ENCODE results near the gene GP2.

DNA sequence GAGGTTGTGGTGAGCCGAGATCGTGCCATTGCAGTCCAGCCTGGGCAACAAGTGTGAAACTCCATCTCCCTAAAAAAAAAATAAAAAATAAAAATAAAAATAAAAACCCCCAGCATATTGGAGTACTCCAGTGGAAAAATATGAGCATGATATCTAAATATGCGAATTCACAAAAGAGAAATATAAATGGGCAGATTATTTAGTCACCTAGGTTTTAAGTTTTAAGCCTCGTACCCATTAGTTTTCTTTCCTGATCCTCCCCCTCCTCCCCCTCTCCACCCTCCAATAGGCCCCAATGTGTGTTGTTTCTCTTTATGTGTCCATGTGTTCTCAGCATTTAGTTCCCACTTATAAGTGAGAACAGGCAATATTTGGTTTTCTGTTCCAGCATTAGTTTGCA, 62.3 kb downstream of the GP2 start:
- TF ChIP-seq POLR2A (IDR thresholded peaks at IDR 0.05) (no peak), CTCF (IDR thresholded peaks at IDR 0.05) (no peak)
